Astrocyte of the spinal cord (primary cell): ENCODE measurements around the gene IRX6.
A peak's percentile ranks its signal among the peaks of the same experiment; 100 is the strongest.

Experiments
- DNase-seq: peaks from one replicate; pipeline ENCODE4 v3.0.0; 2011; ENCODE audit warnings: low read depth, low spot score
- H3K4me3 ChIP-seq: 2 replicates; pipeline ENCODE4 v1.5.1; 2011; ENCODE audit warnings: low read depth, mild to moderate bottlenecking, low read length, moderate library complexity
- in situ Hi-C: cut with HindIII; loops from 2 replicates; pipeline ENCODE4 v1.10.0; 2017; ENCODE audit warnings: low sequenced_read_pairs
- TF ChIP-seq, protein P1 (sequence below): IDR thresholded peaks from 2 replicates; pipeline ENCODE4 v1.5.1; 2012; ENCODE audit warnings: low read depth, mild to moderate bottlenecking, low read length, inconsistent platforms

Gene IRX6

DNA sequence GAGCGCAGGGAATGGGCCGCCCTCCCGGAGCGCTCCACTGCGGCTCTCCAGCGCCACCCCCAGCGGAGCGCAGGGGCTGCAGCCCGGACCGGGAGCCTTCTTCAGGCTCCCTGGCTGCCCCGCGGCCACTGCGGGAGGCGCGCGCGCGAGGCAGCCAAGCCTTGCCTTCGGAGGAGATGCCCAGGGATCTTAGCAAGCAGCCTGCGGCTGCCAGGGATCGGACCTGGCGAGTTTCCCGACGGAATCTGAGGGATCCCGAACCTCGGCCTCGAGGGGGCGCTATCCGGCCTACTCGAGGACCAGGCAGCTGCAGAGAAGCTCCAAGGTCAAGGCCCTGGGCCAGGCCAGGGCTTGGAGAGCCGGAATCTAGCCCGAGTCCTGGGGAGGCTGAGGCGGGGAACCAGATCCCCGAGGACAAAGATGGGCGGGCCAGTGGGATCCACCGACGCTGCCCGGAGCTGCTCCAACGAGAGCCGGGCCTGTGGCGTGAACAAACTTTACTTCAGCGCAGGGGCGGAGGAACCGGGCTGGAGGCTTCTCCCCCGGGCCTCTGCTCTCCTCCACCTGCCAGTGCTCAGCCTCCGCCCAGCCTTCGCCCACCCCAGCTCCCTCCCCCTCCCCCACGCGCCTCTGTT lies at the start of gene IRX6:
TSS of gene IRX6 (plus strand) at position 567 of the 635 bp plus-strand sequence. CDS start 889 bp downstream, outside the sequence.
- DNase-seq = no peak
- in situ Hi-C loops = no loop called here
- TF ChIP-seq, protein P1, sequence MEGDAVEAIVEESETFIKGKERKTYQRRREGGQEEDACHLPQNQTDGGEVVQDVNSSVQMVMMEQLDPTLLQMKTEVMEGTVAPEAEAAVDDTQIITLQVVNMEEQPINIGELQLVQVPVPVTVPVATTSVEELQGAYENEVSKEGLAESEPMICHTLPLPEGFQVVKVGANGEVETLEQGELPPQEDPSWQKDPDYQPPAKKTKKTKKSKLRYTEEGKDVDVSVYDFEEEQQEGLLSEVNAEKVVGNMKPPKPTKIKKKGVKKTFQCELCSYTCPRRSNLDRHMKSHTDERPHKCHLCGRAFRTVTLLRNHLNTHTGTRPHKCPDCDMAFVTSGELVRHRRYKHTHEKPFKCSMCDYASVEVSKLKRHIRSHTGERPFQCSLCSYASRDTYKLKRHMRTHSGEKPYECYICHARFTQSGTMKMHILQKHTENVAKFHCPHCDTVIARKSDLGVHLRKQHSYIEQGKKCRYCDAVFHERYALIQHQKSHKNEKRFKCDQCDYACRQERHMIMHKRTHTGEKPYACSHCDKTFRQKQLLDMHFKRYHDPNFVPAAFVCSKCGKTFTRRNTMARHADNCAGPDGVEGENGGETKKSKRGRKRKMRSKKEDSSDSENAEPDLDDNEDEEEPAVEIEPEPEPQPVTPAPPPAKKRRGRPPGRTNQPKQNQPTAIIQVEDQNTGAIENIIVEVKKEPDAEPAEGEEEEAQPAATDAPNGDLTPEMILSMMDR = peak; percentile 27
- H3K4me3 ChIP-seq = no peak within 1 kb of the TSS

GRCh38 chr16:55274391-55274790 lies 49.6 kb upstream of the IRX6 start:
- TF ChIP-seq, protein P1 = no peak
- H3K4me3 ChIP-seq = no peak overlapping the region
- no peak for DNase-seq
- in situ Hi-C loops = no loop called here

GRCh38 chr16:55275167-55275566 lies 48.8 kb upstream of the IRX6 start:
- DNase-seq = no peak
- H3K4me3 ChIP-seq = no peak overlapping the region
- TF ChIP-seq, protein P1 = no peak
- in situ Hi-C loops = no loop called here

- TF ChIP-seq, protein P1 = no peak
- H3K4me3 ChIP-seq = no peak overlapping the region
- in situ Hi-C loops = no loop called here
- DNase-seq = no peak
These were observed 48.1 kb upstream of the IRX6 start for GRCh38 chr16:55275869-55276268.

- TF ChIP-seq, protein P1 = no peak
- in situ Hi-C loops = no loop called here
- no peak overlapping the region for H3K4me3 ChIP-seq
- DNase-seq = no peak
These were observed 46.5 kb upstream of the IRX6 start for GRCh38 chr16:55277536-55277935.

DNA sequence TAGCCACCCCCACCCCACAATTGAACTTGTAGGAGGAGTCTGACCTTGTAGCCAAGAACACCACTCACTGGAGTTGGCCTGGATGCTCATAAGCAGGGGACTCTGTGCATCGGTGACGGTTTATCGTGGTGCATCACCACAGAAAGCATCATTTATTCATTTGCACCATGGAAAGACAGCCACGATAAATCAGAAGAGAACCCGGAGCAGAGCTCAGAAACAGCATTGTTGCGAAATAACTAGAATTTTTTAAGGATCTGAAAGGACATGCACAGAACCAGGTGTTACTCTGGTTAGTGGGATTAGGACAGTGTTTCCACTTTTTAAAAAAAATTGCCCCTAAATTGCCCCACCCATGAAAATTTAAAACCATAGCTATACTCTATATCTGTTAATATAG lies 44.4 kb upstream of the IRX6 start:
- in situ Hi-C loops = no loop called here
- no peak for DNase-seq
- no peak overlapping the region for H3K4me3 ChIP-seq
- TF ChIP-seq, protein P1 = no peak
